Dermis microvascular lymphatic vessel endothelial cell (primary cell): ENCODE results near the gene CTNND2. TPM values are rescaled to one million over a fixed set of nuclear protein-coding genes. Genes with fewer than 3 reads are reported as not detected.

Experiments
- DNase-seq, 2 donors: peaks; one replicate each; pipeline versions ENCODE4 v3.0.0 to v3.0.0-alpha.2; 2010; ENCODE audit warnings: low read depth in 2 of 2
- total RNA-seq: library from RNA; depleted of rRNA; stranded (reverse); fragments of >200 nt; gene quantifications from 2 replicates; pipeline ENCODE4 v1.2.1, GENCODE V29; 2014

The CTNND2 gene
- total RNA-seq, 1 donor from 2014 or later: not detected

GRCh38 chr5:11386398-11386797 lies 517.8 kb downstream of the CTNND2 start:
- DNase-seq: no peak

- DNase-seq: no peak
These were observed 518.3 kb downstream of the CTNND2 start for GRCh38 chr5:11385901-11386293.

- no peak for DNase-seq
These were observed 518.9 kb downstream of the CTNND2 start for GRCh38 chr5:11385251-11385900.

GRCh38 chr5:11384441-11385250 lies 519.6 kb downstream of the CTNND2 start:
- no peak for DNase-seq

GRCh38 chr5:11383506-11384095 lies 520.6 kb downstream of the CTNND2 start:
- DNase-seq: no peak

GRCh38 chr5:11378461-11378860 lies 525.8 kb downstream of the CTNND2 start:
- DNase-seq: no peak

- no peak for DNase-seq
These were observed 526.4 kb downstream of the CTNND2 start for GRCh38 chr5:11377896-11378295.

GRCh38 chr5:11372191-11372590 lies 532.1 kb downstream of the CTNND2 start:
- no peak for DNase-seq

- DNase-seq: no peak
These were observed 533.2 kb downstream of the CTNND2 start for GRCh38 chr5:11371021-11371420.

GRCh38 chr5:11364531-11364930 lies 539.7 kb downstream of the CTNND2 start:
- DNase-seq: no peak

GRCh38 chr5:11363631-11364178 lies 540.5 kb downstream of the CTNND2 start:
- no peak for DNase-seq

GRCh38 chr5:11361768-11362167 lies 542.5 kb downstream of the CTNND2 start:
- DNase-seq: no peak

- DNase-seq: no peak
These were observed 546.3 kb downstream of the CTNND2 start for GRCh38 chr5:11357928-11358327.

- DNase-seq: no peak
These were observed 548.8 kb downstream of the CTNND2 start for GRCh38 chr5:11355491-11355890.

GRCh38 chr5:11346336-11346735 lies 557.9 kb downstream of the CTNND2 start:
- no peak for DNase-seq

- DNase-seq: no peak
These were observed 568.1 kb downstream of the CTNND2 start for GRCh38 chr5:11335881-11336760.

GRCh38 chr5:11334404-11334803 lies 569.8 kb downstream of the CTNND2 start:
- DNase-seq: no peak

- no peak for DNase-seq
These were observed 574.6 kb downstream of the CTNND2 start for GRCh38 chr5:11329679-11330078.

GRCh38 chr5:11324521-11325289 lies 579.5 kb downstream of the CTNND2 start:
- no peak for DNase-seq

GRCh38 chr5:11323761-11324160 lies 580.5 kb downstream of the CTNND2 start:
- DNase-seq: no peak

- no peak for DNase-seq
These were observed 582.1 kb downstream of the CTNND2 start for GRCh38 chr5:11322133-11322532.
